K562 (cell line): ENCODE results near the gene HOXB5. TPM values are rescaled to one million over a fixed set of nuclear protein-coding genes. Genes with fewer than 3 reads are reported as not detected.

Source experiments
- DDX20 ChIP-seq: fragments of 450-650 bp; IDR thresholded peaks from 2 replicates; pipeline ENCODE4 v1.6.1; 2016; ENCODE audit warnings: missing genetic modification characterization, low read depth, mild to moderate bottlenecking, missing compliant biosample characterization, moderate library complexity
- FOS ChIP-seq: IDR thresholded peaks from 3 replicates; pipeline ENCODE4 v1.6.1; 2011; ENCODE audit not compliant: insufficient read length; ENCODE audit errors: extremely low read depth
- KAT2B ChIP-seq: IDR thresholded peaks from one replicate; pipeline ENCODE4 v1.6.1; 2012; ENCODE audit warnings: low read depth, mild to moderate bottlenecking, control low read depth, inconsistent platforms, low read length, moderate library complexity
- MAFG ChIP-seq: fragments of 450-650 bp; conservative IDR thresholded peaks from 2 replicates; pipeline ENCODE4 v1.6.1; 2016; ENCODE audit warnings: missing genetic modification characterization, missing compliant biosample characterization
- MBD1 ChIP-seq: fragments of 250-450 bp; sonication (Bioruptor Pico); IDR thresholded peaks from 2 replicates; pipeline ENCODE4 v1.8.0; 2022; ENCODE audit warnings: inconsistent platforms
- NCOR1 ChIP-seq: fragments of 450-650 bp; IDR thresholded peaks from 2 replicates; pipeline ENCODE4 v1.6.1; 2016; ENCODE audit warnings: mild to moderate bottlenecking, moderate library complexity
- ZNF609 ChIP-seq: sonication (generic); formaldehyde crosslinking; IDR thresholded peaks from 2 replicates; pipeline ENCODE4 v1.8.1; 2023; ENCODE audit warnings: missing genetic modification reagents, mild to moderate bottlenecking, borderline replicate concordance
- polyA plus RNA-seq, 8 experiments: library from polyadenylated mRNA; depleted of rRNA in 4 of 8; stranded (reverse) in 5 of 8; unstranded in 3 of 8; fragments of >200 nt; fragmentation: Nextera tagmentation in 2 of 8; fragmentation: Illumina TruSeq in 1 of 8; extraction: Ambion mirVana in 2 of 8; extraction: Trizol in 1 of 8; gene quantifications; 2 replicates each; pipeline versions ENCODE4 v1.2.1 to v1.2.3, GENCODE V29; 2011 to 2014; ENCODE audit warnings: inconsistent platforms in 1 of 8, missing spikeins in 1 of 8
- total RNA-seq, 7 experiments: library from RNA; depleted of rRNA in 6 of 7; stranded (reverse); fragments of >200 nt in 6 of 7; fragmentation: Illumina TruSeq in 2 of 7; extraction: Trizol in 2 of 7; gene quantifications; 2 replicates each; pipeline versions ENCODE4 v1.2.1 to v1.2.3, GENCODE V29; 2011 to 2021; ENCODE audit warnings: low replicate concordance in 1 of 7
- TF ChIP-seq, protein P1 (sequence below): fragments of 250-450 bp; sonication (Bioruptor Pico); IDR thresholded peaks from 2 replicates; pipeline ENCODE4 v1.4.0; 2020

HOXB5 gene
- total and polyA plus RNA-seq, 9 of the 15 experiments (the other 6 are each of a cell fraction or from before 2014, with no cell fraction given), result 0.24 to 2.7 (median 0.65) TPM

DNA sequence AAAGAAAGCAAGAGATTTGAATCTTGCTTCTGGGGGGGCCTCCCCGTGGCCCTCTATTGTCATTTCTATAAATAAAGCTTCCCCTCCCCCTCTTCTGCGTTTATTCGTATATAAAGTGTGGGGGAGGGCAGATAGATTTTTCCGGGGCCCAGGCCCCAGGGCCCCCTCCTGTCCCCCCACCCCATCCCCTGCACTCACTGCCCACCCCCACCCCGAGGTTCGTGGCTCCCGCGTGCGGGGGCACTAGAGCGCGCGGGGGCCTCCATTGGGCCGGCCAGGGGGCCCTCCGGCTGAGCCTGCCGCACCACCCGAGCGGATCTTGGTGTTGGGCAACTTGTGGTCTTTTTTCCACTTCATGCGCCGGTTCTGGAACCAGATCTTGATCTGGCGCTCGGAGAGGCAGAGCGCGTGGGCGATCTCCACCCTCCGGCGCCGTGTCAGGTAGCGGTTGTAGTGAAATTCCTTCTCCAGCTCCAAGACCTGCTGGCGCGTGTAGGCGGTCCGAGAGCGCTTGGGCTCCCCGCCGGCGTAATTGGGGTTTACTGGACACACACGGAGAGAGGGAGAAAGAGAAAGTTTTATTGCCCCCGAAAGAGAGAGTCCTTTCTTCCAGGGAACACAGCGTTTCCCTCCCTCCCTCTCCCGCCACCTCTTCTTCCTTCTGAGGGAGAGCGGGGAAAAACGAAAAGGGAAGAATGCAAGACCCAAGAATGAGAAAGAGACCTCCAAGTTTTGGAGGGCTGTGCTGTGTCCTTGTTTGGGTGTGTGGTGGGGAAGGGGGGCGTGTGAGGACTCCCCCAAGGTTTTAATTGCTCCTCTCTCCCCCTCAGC is 16.9 kb downstream of the HOXB5 start (continued):
- TF ChIP-seq, protein P1, sequence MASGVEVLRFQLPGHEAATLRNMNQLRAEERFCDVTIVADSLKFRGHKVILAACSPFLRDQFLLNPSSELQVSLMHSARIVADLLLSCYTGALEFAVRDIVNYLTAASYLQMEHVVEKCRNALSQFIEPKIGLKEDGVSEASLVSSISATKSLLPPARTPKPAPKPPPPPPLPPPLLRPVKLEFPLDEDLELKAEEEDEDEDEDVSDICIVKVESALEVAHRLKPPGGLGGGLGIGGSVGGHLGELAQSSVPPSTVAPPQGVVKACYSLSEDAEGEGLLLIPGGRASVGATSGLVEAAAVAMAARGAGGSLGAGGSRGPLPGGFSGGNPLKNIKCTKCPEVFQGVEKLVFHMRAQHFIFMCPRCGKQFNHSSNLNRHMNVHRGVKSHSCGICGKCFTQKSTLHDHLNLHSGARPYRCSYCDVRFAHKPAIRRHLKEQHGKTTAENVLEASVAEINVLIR (CRISPR knock-in tag), result no peak
- TF ChIP-seq DDX20 (tag) (no peak), MAFG (no peak), ZNF609 (no peak), FOS (no peak), KAT2B (no peak), MBD1 (CRISPR knock-in tag) (no peak), NCOR1 (no peak)
